Loucy (cell line): ENCODE measurements around the gene ZNF358.

Experiments
- H2AFZ ChIP-seq: fragments of 200-600 bp; sonication (generic); 2 replicates; pipeline ENCODE4 v1.6.0; 2016; ENCODE audit warnings: antibody characterized with exemption, mild to moderate bottlenecking, low read length, moderate library complexity
- H3F3A ChIP-seq: fragments of 200-600 bp; 2 replicates; pipeline ENCODE4 v1.6.0; 2016; ENCODE audit warnings: antibody characterized with exemption, low read depth, mild to moderate bottlenecking
- H3K27me3 ChIP-seq: fragments of 200-600 bp; sonication (generic); 2 replicates; pipeline ENCODE4 v1.6.1; 2014; ENCODE audit warnings: low read length, mild to moderate bottlenecking; ENCODE audit not compliant: insufficient read depth, poor library complexity, severe bottlenecking
- H3K36me3 ChIP-seq: fragments of 200-600 bp; sonication (generic); 2 replicates; pipeline ENCODE4 v1.6.1; 2016; ENCODE audit warnings: low read length; ENCODE audit not compliant: insufficient read depth
- H3K4me1 ChIP-seq: fragments of 200-600 bp; sonication (generic); 2 replicates; pipeline ENCODE4 v1.5.1; 2014; ENCODE audit warnings: low read length, mild to moderate bottlenecking; ENCODE audit not compliant: insufficient read depth, poor library complexity, severe bottlenecking
- H3K4me2 ChIP-seq: fragments of 200-600 bp; sonication (generic); 2 replicates; pipeline ENCODE4 v1.6.0; 2014; ENCODE audit warnings: antibody characterized with exemption, low read length, low read depth, mild to moderate bottlenecking; ENCODE audit not compliant: poor library complexity, severe bottlenecking
- H3K4me3 ChIP-seq: fragments of 200-600 bp; sonication (generic); 2 replicates; pipeline ENCODE4 v1.5.1; 2014; ENCODE audit warnings: low read length, mild to moderate bottlenecking, mixed read lengths; ENCODE audit not compliant: poor library complexity, severe bottlenecking
- H3K79me2 ChIP-seq: fragments of 200-600 bp; sonication (generic); 2 replicates; pipeline ENCODE4 v1.6.1; 2014; ENCODE audit warnings: low read length; ENCODE audit not compliant: insufficient read depth
- H3K9ac ChIP-seq: fragments of 200-600 bp; sonication (generic); 2 replicates; pipeline ENCODE4 v1.6.0; 2014; ENCODE audit warnings: mild to moderate bottlenecking, low read depth, low read length, moderate library complexity; ENCODE audit not compliant: poor library complexity, severe bottlenecking
- H3K9me2 ChIP-seq: fragments of 200-600 bp; sonication (generic); replicated peaks from 2 replicates; pipeline ENCODE4 v1.6.1; 2016; ENCODE audit warnings: low read depth, low read length, mixed read lengths
- H3K9me3 ChIP-seq: fragments of 200-600 bp; sonication (generic); 2 replicates; pipeline ENCODE4 v1.6.1; 2014; ENCODE audit warnings: mild to moderate bottlenecking, antibody characterized with exemption, low read length, low read depth; ENCODE audit not compliant: insufficient read depth
- H4K20me1 ChIP-seq: fragments of 200-600 bp; sonication (generic); 2 replicates; pipeline ENCODE4 v1.6.0; 2014; ENCODE audit warnings: antibody characterized with exemption, low read length, mild to moderate bottlenecking; ENCODE audit not compliant: insufficient read depth, poor library complexity, severe bottlenecking
- EZH2phosphoT487 ChIP-seq: fragments of 200-600 bp; IDR thresholded peaks from 2 replicates; pipeline ENCODE4 v1.6.1; 2018; ENCODE audit warnings: antibody characterized with exemption, mild to moderate bottlenecking, moderate library complexity, borderline replicate concordance
- TF ChIP-seq, protein P1 (sequence below): fragments of 200-600 bp; sonication (generic); conservative IDR thresholded peaks from 2 replicates; pipeline ENCODE4 v1.5.1; 2014; ENCODE audit warnings: mild to moderate bottlenecking, antibody characterized with exemption, low read length

The ZNF358 gene

DNA sequence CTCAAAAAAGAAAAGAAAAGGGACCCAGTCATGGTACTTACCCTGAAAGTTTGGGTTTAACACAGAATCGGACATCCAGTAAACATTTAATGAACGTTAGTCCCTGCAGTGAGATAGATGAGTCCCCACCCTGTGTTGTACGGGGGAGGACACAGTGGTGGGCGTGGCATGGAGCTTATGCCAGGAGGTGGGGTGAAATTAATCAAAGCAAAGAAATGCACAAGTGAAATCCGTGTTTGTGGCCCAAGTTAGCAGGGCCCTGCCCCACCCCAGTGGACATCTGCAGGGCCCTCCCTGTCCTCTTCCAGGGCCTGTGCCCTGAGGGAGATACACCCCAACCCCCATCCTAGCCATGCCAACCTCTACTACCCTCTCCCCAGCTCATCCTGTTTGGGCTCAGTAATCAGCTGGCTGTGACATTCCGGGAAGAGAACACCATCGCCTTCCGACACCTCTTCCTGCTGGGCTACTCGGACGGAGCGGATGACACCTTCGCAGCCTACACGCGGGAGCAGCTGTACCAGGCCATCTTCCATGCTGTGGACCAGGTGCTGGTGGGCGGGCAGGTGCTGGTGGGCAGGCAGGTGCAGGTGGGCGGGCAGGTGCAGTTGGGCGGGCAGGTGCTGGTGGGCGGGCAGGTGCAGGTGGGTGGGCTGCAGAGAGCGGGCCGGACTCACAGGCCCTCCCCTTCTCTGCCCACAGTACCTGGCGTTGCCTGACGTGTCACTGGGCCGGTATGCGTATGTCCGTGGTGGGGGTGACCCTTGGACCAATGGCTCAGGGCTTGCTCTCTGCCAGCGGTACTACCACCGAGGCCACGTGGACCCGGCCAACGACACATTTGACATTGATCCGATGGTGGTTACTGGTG is 10.4 kb downstream of the ZNF358 start:
- H3K36me3 ChIP-seq, result no peaks in the 10 kb centered on the region
- H3K9me2 ChIP-seq, result no peaks in the 10 kb centered on the region
- no peak overlapping the region for H3K4me3 ChIP-seq
- no peak for TF ChIP-seq EZH2phosphoT487
- TF ChIP-seq, protein P1, sequence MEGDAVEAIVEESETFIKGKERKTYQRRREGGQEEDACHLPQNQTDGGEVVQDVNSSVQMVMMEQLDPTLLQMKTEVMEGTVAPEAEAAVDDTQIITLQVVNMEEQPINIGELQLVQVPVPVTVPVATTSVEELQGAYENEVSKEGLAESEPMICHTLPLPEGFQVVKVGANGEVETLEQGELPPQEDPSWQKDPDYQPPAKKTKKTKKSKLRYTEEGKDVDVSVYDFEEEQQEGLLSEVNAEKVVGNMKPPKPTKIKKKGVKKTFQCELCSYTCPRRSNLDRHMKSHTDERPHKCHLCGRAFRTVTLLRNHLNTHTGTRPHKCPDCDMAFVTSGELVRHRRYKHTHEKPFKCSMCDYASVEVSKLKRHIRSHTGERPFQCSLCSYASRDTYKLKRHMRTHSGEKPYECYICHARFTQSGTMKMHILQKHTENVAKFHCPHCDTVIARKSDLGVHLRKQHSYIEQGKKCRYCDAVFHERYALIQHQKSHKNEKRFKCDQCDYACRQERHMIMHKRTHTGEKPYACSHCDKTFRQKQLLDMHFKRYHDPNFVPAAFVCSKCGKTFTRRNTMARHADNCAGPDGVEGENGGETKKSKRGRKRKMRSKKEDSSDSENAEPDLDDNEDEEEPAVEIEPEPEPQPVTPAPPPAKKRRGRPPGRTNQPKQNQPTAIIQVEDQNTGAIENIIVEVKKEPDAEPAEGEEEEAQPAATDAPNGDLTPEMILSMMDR, result no peak
- no peaks in the 10 kb centered on the region for H3K27me3 ChIP-seq
- no peaks in the 10 kb centered on the region for H4K20me1 ChIP-seq
- H2AFZ ChIP-seq, result no peak overlapping the region
- H3K9ac ChIP-seq, result no peak overlapping the region
- H3K79me2 ChIP-seq, result no peaks in the 10 kb centered on the region
- H3K9me3 ChIP-seq, result no peaks in the 10 kb centered on the region
- H3K4me1 ChIP-seq, result peaks cover 10% of the 10 kb centered on the region
- H3F3A ChIP-seq, result no peaks in the 10 kb centered on the region
- no peak overlapping the region for H3K4me2 ChIP-seq

DNA sequence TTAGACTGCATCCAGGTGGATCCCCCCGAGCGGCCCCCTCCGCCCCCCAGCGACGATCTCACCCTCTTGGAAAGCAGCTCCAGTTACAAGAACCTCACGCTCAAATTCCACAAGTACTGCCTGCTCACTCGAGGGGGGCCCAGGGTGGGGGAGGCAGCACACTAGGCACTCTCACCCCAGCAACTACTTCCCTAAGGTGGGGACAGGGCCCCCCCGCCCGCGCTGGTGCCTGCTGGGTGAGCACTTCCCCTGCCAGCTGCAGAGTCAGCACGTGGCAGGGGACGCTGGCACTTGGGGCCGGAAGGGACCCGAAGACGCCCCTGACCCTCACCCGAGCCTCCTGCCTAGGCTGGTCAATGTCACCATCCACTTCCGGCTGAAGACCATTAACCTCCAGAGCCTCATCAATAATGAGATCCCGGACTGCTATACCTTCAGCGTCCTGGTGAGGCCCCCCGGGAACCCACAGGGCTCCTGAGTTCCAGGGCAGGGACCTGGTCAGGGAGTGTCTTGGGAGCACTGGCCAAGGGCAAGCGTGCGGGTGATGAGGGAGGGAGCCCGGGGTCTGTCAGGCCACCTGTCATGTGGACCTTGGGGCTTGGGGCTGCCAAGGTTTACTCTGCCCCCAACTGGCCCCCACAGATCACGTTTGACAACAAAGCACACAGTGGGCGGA is 11.8 kb downstream of the ZNF358 start:
- Histone ChIP-seq H4K20me1 (no peaks in the 10 kb centered on the region), H3K36me3 (no peaks in the 10 kb centered on the region)

DNA sequence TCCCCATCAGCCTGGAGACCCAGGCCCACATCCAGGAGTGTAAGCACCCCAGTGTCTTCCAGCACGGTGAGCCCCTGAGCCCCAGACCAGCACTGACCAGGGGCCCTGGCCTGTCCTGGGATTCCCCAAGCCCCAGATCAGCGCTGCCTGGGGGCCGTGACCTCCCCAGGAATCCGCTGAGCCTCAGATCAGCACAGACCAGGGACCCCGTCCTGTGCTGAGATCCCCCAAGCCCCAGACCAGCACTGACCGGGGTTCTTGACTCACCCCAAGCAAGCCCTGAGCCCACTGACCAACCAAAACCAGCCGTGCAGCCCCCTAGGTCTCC is 12.3 kb downstream of the ZNF358 start:
- Histone ChIP-seq H2AFZ (no peak overlapping the region), H3K36me3 (no peaks in the 10 kb centered on the region), H3K4me1 (peaks cover 4% of the 10 kb centered on the region), H3K9ac (no peak overlapping the region), H3K4me3 (no peak overlapping the region), H3F3A (no peaks in the 10 kb centered on the region), H3K9me3 (no peaks in the 10 kb centered on the region), H4K20me1 (no peaks in the 10 kb centered on the region), H3K79me2 (no peaks in the 10 kb centered on the region), H3K27me3 (no peaks in the 10 kb centered on the region), H3K4me2 (no peak overlapping the region), H3K9me2 (no peaks in the 10 kb centered on the region)
- TF ChIP-seq, protein P1, result no peak
- no peak for TF ChIP-seq EZH2phosphoT487

More for the DNA sequence above, 11.8 kb downstream of the ZNF358 start:
- no peak for TF ChIP-seq EZH2phosphoT487
- TF ChIP-seq, protein P1, result no peak
- Histone ChIP-seq H2AFZ (no peak overlapping the region), H3K4me2 (no peak overlapping the region), H3K79me2 (no peaks in the 10 kb centered on the region), H3K4me3 (no peak overlapping the region), H3K9me2 (no peaks in the 10 kb centered on the region), H3K9ac (no peak overlapping the region), H3K4me1 (peaks cover 5% of the 10 kb centered on the region), H3K9me3 (no peaks in the 10 kb centered on the region), H3F3A (no peaks in the 10 kb centered on the region), H3K27me3 (no peaks in the 10 kb centered on the region)
